CD4-positive, alpha-beta T cell treated with Interleukin-4 for 4 hours (primary cell): ENCODE results near the gene E2F6.

Experiments
- DNase-seq: peaks from one replicate; pipeline ENCODE4 v3.0.0-alpha.2; 2020

The E2F6 gene

GRCh38 chr2:11492720-11493119 is 26.8 kb upstream of the E2F6 start:
- DNase-seq, result no peak

GRCh38 chr2:11492244-11492643 is 26.3 kb upstream of the E2F6 start:
- no peak for DNase-seq

- no peak for DNase-seq
These were observed 25.5 kb upstream of the E2F6 start for GRCh38 chr2:11491348-11491933.

GRCh38 chr2:11490194-11490593 is 24.2 kb upstream of the E2F6 start:
- no peak for DNase-seq

GRCh38 chr2:11488809-11489208 is 22.8 kb upstream of the E2F6 start:
- no peak for DNase-seq

DNA sequence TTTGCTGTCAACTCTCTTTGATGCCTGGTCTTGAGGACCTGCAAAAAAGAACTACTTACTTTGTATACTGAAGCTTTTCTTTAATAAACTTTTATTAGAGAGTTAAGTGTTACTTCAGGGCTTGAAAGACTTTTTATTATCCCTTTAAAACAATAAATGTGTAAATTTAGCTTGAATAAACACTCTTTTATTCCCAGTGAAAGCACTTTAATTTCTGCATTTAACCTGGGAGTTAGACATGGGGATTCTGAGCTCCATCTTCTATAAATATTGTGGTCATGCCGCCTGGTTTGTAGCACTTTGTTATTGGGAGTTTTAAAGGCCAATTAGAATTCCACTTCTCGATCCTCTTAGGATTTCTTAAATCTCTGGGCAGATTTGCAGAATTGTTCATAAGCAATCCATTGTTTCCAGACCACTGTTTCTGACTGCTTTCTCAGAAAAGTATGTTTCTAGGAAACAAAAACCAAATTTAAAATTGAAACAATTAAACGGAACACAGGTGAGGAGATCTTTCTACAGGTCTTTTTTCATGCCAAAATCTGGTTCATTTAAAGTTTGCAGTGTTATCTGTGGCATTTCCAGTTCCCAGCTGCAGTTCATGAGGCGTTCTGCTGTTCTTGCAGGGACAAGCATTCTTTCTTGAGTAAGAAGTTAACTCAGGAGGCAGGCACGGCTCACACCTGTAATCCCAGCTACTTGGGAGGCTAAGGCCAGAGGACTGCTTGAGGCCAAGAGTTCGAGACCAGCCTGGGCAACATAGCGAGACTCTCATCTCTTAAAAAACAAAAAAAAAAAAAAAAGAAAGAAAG is 18.1 kb upstream of the E2F6 start:
- DNase-seq, result no peak

- DNase-seq, result no peak
These were observed 16.6 kb upstream of the E2F6 start for GRCh38 chr2:11482473-11483035.

DNA sequence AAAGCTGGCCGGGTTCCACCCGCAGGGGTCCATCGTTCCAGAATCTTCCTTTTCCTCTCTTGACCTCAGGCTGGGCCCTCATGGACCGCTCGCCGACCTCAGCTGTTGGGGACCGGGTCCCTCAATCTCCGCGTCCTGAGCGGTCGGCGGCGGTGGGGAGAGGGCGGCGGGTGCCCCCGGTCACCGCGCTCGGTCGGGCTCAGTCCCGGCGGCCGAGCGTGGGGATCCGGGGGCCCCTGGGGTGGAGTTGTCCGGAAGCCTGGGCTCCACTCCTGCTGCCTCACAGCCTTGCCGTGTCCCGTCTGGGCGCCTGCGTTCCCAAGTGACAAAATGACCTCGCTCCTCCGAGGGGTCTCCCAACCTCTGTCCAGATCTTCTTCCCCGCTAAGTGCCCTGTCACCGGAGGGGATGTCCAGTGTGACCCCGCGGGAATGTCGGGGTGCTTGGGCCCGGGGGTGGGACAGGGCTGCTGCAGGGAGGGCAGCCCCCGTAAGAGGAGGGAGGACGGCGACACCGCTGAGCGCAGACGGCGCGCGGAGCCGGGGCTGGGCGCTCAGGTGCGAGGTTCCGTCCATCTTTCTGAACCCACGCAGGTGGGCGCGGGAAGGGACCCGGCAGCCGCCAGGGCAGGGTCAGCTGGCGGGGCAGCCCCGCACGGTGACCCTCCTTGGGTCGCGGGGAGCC is 16.0 kb upstream of the E2F6 start:
- no peak for DNase-seq

- DNase-seq, result no peak
These were observed 15.4 kb upstream of the E2F6 start for GRCh38 chr2:11481426-11481788.

DNA sequence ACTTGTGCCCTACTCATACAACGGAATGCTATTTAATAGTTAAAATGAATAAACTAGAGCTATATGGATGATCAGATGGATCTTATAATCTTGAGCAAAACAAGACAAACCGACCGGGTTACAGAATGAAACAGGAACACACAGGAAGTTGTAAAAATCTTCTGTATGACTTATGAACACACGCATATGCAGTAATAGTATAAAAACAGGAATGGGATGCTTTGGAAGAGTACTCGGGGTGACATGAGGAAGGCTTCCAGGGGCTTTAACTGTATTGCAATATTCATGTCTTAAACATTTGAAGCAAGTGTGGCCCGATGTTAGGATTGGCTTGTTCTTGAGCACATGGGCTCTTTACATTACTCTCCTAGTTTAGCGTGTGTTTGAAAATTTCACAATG is 14.9 kb upstream of the E2F6 start:
- no peak for DNase-seq

GRCh38 chr2:11480406-11480805 is 14.4 kb upstream of the E2F6 start:
- DNase-seq, result no peak

DNA sequence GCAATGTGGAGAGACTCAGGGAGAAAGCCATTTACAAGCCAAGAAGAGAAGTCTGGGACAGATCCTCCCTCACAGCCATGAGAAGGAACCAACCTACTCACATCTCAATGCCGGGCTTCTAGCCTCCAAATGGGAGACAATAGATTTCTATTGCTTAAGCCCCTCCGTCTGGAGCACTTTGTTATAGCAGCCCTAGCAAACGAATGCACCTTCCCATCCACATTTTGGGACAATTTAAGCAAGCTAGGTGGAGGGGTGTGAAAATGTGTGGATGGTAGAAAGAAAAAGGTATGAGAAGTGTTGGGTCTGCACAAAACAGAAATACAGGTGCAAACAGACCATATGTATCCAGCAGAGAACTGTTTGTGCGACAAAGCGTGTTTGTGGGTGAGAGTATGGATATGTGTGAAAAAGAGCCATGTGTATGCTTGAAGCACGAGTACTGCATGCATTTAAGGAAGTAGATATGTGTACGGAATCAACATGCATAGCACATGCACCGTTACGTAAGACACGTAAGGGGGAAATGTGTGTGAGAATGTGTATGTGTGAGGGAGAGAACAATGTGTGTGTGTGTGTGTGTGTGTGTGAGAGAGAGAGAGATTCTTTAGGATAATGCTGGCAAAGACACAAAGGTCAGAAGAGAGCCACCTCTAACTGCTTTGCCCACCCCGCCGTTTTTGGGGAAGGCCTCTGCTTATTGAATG is 13.1 kb upstream of the E2F6 start:
- DNase-seq, result no peak

GRCh38 chr2:11477994-11478393 is 12.0 kb upstream of the E2F6 start:
- DNase-seq, result peak; percentile 71

DNA sequence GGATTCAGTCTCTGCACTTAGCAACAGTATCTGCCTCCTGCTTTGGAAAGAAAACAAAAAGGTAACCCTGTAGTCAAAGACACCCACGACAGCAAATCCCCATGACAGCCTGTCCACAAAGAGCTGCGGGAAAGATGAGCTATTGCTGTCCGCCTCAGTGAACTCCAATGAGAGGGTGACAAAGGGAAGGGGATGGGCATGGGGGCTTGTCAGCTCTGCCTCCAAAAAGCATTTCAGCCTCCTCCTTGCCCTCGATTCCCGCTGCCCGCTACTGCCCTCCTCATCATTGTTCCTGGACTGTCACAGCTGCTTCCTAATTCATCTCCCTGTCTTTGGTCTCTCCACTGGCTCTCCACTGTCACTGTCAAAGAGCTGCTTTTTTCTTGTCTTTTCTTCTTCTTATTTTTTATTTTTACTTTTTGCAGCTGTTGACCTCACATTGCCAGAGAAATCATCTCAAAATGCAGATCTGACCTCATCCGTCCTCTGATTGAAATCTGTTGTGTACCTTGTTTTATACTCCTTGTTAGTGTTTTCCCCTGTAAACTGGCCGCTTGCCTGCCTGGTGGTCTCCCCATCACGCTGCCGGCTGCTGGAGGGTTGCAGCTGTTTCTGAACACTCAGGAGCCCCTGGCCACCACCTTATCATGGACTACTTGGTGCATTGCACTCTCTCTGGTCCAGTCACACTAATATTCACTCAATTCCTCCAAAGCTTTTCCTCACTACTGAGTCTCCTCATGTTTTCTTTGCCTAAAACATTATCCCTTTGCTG is 7.9 kb upstream of the E2F6 start:
- DNase-seq, result no peak

- DNase-seq, result no peak
These were observed 1.8 kb upstream of the E2F6 start for GRCh38 chr2:11467749-11468148.

- DNase-seq, result no peak
These were observed 1.2 kb upstream of the E2F6 start for GRCh38 chr2:11467129-11467649.

GRCh38 chr2:11466307-11467128 is 557 bp upstream of the E2F6 start:
- DNase-seq, result no peak

GRCh38 chr2:11465110-11465484 is 864 bp downstream of the E2F6 start:
- no peak for DNase-seq

- DNase-seq, result no peak
These were observed 6.1 kb downstream of the E2F6 start for GRCh38 chr2:11459816-11460215.

GRCh38 chr2:11458753-11459152 is 7.2 kb downstream of the E2F6 start:
- DNase-seq, result no peak

GRCh38 chr2:11457935-11458334 is 8.0 kb downstream of the E2F6 start:
- DNase-seq, result no peak
